Suprapubic skin (tissue), 3 donors: ENCODE measurements around the gene WRAP53.

ENCODE experiments used
- POLR2A ChIP-seq, 2 donors: fragments of 450-650 bp; IDR thresholded peaks; one replicate each; pipeline ENCODE4 v1.6.1; 2017; ENCODE audit warnings: antibody characterized with exemption in 2 of 2, mild to moderate bottlenecking in 2 of 2, moderate library complexity in 2 of 2
- TF ChIP-seq, protein P1 (sequence below), 2 donors: fragments of 200-600 bp in 1 of 2; fragments of 450-650 bp in 1 of 2; sonication (generic) in 1 of 2; IDR thresholded peaks; one replicate each; pipeline ENCODE4 v1.5.1; 2016 to 2019; ENCODE audit warnings: antibody characterized with exemption in 2 of 2, mild to moderate bottlenecking in 1 of 2, moderate library complexity in 1 of 2

DNA sequence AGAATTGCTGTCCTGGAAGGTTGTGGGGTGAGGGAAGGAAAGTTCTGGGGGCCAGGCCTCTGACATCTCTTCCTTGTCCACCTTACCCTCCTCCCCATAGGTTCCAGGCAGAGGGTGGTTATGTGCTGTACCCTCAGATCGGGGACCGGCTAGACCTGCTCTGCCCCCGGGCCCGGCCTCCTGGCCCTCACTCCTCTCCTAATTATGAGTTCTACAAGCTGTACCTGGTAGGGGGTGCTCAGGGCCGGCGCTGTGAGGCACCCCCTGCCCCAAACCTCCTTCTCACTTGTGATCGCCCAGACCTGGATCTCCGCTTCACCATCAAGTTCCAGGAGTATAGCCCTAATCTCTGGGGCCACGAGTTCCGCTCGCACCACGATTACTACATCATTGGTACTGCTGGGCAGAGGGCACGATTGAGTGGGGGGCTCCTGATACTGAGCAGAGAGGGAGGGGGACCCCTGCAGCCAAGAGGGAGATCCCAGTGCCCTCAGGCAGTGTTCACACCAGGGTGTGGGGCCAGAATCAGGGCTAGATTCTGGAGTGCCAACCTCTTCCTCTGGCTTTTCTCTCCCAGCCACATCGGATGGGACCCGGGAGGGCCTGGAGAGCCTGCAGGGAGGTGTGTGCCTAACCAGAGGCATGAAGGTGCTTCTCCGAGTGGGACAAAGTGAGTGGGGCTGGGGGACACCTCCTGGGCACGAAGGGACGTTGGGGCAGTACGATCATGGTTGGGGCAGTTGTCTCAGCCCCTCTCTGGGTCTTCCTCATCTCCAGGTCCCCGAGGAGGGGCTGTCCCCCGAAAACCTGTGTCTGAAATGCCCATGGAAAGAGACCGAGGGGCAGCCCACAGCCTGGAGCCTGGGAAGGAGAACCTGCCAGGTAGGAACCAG, 19.8 kb downstream of the WRAP53 start:
- TF ChIP-seq, protein P1, sequence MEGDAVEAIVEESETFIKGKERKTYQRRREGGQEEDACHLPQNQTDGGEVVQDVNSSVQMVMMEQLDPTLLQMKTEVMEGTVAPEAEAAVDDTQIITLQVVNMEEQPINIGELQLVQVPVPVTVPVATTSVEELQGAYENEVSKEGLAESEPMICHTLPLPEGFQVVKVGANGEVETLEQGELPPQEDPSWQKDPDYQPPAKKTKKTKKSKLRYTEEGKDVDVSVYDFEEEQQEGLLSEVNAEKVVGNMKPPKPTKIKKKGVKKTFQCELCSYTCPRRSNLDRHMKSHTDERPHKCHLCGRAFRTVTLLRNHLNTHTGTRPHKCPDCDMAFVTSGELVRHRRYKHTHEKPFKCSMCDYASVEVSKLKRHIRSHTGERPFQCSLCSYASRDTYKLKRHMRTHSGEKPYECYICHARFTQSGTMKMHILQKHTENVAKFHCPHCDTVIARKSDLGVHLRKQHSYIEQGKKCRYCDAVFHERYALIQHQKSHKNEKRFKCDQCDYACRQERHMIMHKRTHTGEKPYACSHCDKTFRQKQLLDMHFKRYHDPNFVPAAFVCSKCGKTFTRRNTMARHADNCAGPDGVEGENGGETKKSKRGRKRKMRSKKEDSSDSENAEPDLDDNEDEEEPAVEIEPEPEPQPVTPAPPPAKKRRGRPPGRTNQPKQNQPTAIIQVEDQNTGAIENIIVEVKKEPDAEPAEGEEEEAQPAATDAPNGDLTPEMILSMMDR (IDR thresholded peaks at IDR 0.05) = no peak
- TF ChIP-seq POLR2A (IDR thresholded peaks at IDR 0.05) = no peak
